ENCODE data around the gene TGFBR2. TPM values are rescaled to one million over a fixed set of nuclear protein-coding genes. Genes with fewer than 3 reads are reported as not detected.

Gene TGFBR2
- total RNA-seq, 1 donor from 2014 or later, result 68.7 TPM

- no peak for DNase-seq (ENCODE audit: low spot score)
- H3K4me3 Mint-ChIP-seq (ENCODE audit: unreplicated experiment), result no peak overlapping the region
- H3K27ac Mint-ChIP-seq (ENCODE audit: unreplicated experiment), result no peak overlapping the region
- peaks cover 8% of the 10 kb centered on the region for H3K4me1 Mint-ChIP-seq (ENCODE audit: unreplicated experiment)
- H3K36me3 Mint-ChIP-seq (ENCODE audit: low read depth, unreplicated experiment), result no peaks in the 10 kb centered on the region
- no peaks in the 10 kb centered on the region for H3K27me3 Mint-ChIP-seq (ENCODE audit: unreplicated experiment)
- TF ChIP-seq CTCF (IDR thresholded peaks at IDR 0.05; ENCODE audit: unreplicated experiment), result no peak
- H3K9me3 Mint-ChIP-seq (ENCODE audit: unreplicated experiment), result no peaks in the 10 kb centered on the region
Measured at GRCh38 chr3:30586806-30587486, 19.5 kb upstream of the TGFBR2 start.

GRCh38 chr3:30587904-30588303 lies 18.5 kb upstream of the TGFBR2 start:
- Mint-ChIP-seq H3K27me3 (ENCODE audit: unreplicated experiment) (no peaks in the 10 kb centered on the region), H3K9me3 (ENCODE audit: unreplicated experiment) (no peaks in the 10 kb centered on the region), H3K4me3 (ENCODE audit: unreplicated experiment) (no peak overlapping the region), H3K27ac (ENCODE audit: unreplicated experiment) (no peak overlapping the region), H3K4me1 (ENCODE audit: unreplicated experiment) (peaks cover 8% of the 10 kb centered on the region), H3K36me3 (ENCODE audit: low read depth, unreplicated experiment) (no peaks in the 10 kb centered on the region)
- no peak for DNase-seq (ENCODE audit: low spot score)
- TF ChIP-seq CTCF (IDR thresholded peaks at IDR 0.05; ENCODE audit: unreplicated experiment), result no peak

GRCh38 chr3:30596152-30596551 lies 10.2 kb upstream of the TGFBR2 start:
- Mint-ChIP-seq H3K9me3 (ENCODE audit: unreplicated experiment) (no peaks in the 10 kb centered on the region), H3K4me3 (ENCODE audit: unreplicated experiment) (no peak overlapping the region), H3K36me3 (ENCODE audit: low read depth, unreplicated experiment) (no peaks in the 10 kb centered on the region), H3K27ac (ENCODE audit: unreplicated experiment) (no peak overlapping the region), H3K27me3 (ENCODE audit: unreplicated experiment) (peaks cover 3% of the 10 kb centered on the region), H3K4me1 (ENCODE audit: unreplicated experiment) (peaks cover 8% of the 10 kb centered on the region)
- DNase-seq (ENCODE audit: low spot score), result no peak
- TF ChIP-seq CTCF (IDR thresholded peaks at IDR 0.05; ENCODE audit: unreplicated experiment), result no peak

- no peak for TF ChIP-seq CTCF (IDR thresholded peaks at IDR 0.05; ENCODE audit: unreplicated experiment)
- Mint-ChIP-seq H3K27me3 (ENCODE audit: unreplicated experiment) (peaks cover 3% of the 10 kb centered on the region), H3K27ac (ENCODE audit: unreplicated experiment) (no peak overlapping the region), H3K4me3 (ENCODE audit: unreplicated experiment) (no peak overlapping the region), H3K36me3 (ENCODE audit: low read depth, unreplicated experiment) (no peaks in the 10 kb centered on the region), H3K9me3 (ENCODE audit: unreplicated experiment) (no peaks in the 10 kb centered on the region), H3K4me1 (ENCODE audit: unreplicated experiment) (peaks cover 8% of the 10 kb centered on the region)
- no peak for DNase-seq (ENCODE audit: low spot score)
Measured at GRCh38 chr3:30597131-30597768, 9.2 kb upstream of the TGFBR2 start.

DNA sequence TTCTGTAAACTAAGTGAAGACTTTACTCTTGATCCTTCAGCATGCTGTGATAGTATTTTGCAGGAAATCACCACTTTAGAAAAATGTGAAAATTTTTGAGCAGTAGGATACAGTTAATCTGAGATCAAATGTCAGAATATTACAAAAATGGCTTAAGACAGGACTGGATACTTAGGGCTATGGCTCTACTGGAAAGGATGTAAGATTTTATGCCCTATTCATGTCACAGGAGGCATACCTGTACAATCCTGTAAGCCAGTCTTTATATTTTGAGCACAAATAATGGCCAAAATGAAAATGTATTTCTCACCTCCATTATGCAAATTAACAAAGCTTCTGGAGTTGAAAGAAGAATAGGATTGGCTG lies 8.6 kb upstream of the TGFBR2 start:
- Mint-ChIP-seq H3K27ac (ENCODE audit: unreplicated experiment) (no peak overlapping the region), H3K36me3 (ENCODE audit: low read depth, unreplicated experiment) (no peaks in the 10 kb centered on the region), H3K4me1 (ENCODE audit: unreplicated experiment) (peaks cover 8% of the 10 kb centered on the region), H3K4me3 (ENCODE audit: unreplicated experiment) (no peak overlapping the region), H3K27me3 (ENCODE audit: unreplicated experiment) (peaks cover 3% of the 10 kb centered on the region), H3K9me3 (ENCODE audit: unreplicated experiment) (no peaks in the 10 kb centered on the region)
- no peak for TF ChIP-seq CTCF (IDR thresholded peaks at IDR 0.05; ENCODE audit: unreplicated experiment)
- no peak for DNase-seq (ENCODE audit: low spot score)
